Testis (tissue), 3 donors: ENCODE measurements around the gene SSBP2. TPM values are rescaled to one million over a fixed set of nuclear protein-coding genes. Genes with fewer than 3 reads are reported as not detected.

Experiments
- DNase-seq: peaks from one replicate; pipeline ENCODE4 v3.0.0-alpha.2; 2019
- H3K27ac ChIP-seq, 2 donors: fragments of 200-600 bp; sonication (generic); one replicate each; pipeline ENCODE4 v1.5.1; 2019
- H3K27me3 ChIP-seq: fragments of 200-600 bp; sonication (generic); one replicate; pipeline ENCODE4 v1.5.1; 2019
- H3K36me3 ChIP-seq: fragments of 200-600 bp; sonication (generic); one replicate; pipeline ENCODE4 v1.5.1; 2017; ENCODE audit warnings: low read depth; ENCODE audit errors: missing control alignments
- H3K4me1 ChIP-seq: fragments of 200-600 bp; sonication (generic); one replicate; pipeline ENCODE4 v1.5.1; 2019
- H3K4me3 ChIP-seq, 2 donors: fragments of 200-600 bp; sonication (generic); one replicate each; pipeline ENCODE4 v1.5.1; 2017 to 2019
- H3K9me3 ChIP-seq: fragments of 200-600 bp; sonication (generic); one replicate; pipeline ENCODE4 v1.5.1; 2017
- CTCF ChIP-seq, 3 experiments: fragments of 450-650 bp in 2 of 3; fragments of 200-600 bp in 1 of 3; sonication (generic) in 1 of 3; IDR thresholded peaks; one replicate each; pipeline ENCODE4 v1.5.1; 2016 to 2019; ENCODE audit warnings: antibody characterized with exemption in 3 of 3, mild to moderate bottlenecking in 2 of 3, moderate library complexity in 1 of 3
- POLR2A ChIP-seq: fragments of 450-650 bp; IDR thresholded peaks from one replicate; pipeline ENCODE4 v1.6.1; 2017; ENCODE audit warnings: antibody characterized with exemption, mild to moderate bottlenecking, moderate library complexity
- WGBS, 2 donors: methylation state at CpG; one replicate each; pipeline ENCODE4 v1.1.5; 2018; 5-methylcytosine and 5-hydroxymethylcytosine counted together
- intact Hi-C: fragments of 100-400 bp; cut with DNase I; formaldehyde crosslinking; loops from one replicate; pipeline ENCODE4 v1.15.1; 2023; ENCODE audit warnings: low total_unique reads
- polyA plus RNA-seq: library from polyadenylated mRNA; stranded (reverse); fragments of 350-450 nt; fragmentation: Illumina TruSeq; extraction: RNeasy Lipid Tissue Mini Kit (QIAGEN cat#74804); gene quantifications from one replicate; pipeline ENCODE4 v1.2.3, GENCODE V29; 2014; ENCODE audit warnings: low read depth, low replicate concordance; ENCODE audit not compliant: insufficient read depth
- total RNA-seq, 2 donors: library from RNA; depleted of rRNA; stranded (reverse); fragments of >200 nt; gene quantifications; one replicate each; pipeline ENCODE4 v1.2.3, GENCODE V29; 2016

Gene SSBP2
- total and polyA plus RNA-seq, 3 donors from 2014 or later = 17.5 to 27.6 (median 22.7) TPM

GRCh38 chr5:81748556-81748955 is 2.3 kb downstream of the SSBP2 start:
- no peak for DNase-seq
- Histone ChIP-seq H3K36me3 (no peaks in the 10 kb centered on the region), H3K9me3 (no peaks in the 10 kb centered on the region), H3K4me3 (no peak overlapping the region), H3K27me3 (no peaks in the 10 kb centered on the region), H3K4me1 (peaks cover 7% of the 10 kb centered on the region), H3K27ac (no peak overlapping the region)
- TF ChIP-seq POLR2A (no peak), CTCF (IDR thresholded peaks at IDR 0.05) (no peak)
- 45 to 51% methylated on average over 3 of the region's 3 CpGs for WGBS, 2 donors
- intact Hi-C loops = no loop called here

DNA sequence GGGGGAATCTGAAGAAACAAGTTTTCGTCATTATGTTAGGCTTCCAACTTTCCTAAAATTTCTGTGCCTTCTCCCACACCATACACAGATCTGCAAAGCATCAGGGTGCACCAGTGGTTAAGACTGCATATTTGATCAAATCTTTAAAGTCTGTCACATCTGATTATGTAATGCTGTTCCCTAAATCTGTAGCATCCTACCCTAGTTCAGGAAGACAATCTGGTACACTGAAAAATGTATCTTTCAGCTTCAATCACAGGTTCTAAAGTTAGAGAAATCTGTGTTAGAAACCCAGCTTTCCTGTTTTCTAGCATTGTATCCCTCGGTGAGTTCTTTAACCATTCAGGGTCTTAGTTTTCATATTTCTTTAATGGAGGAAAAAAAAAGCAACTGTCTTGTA is 3.9 kb downstream of the SSBP2 start:
- intact Hi-C loops = no loop called here
- H3K4me1 ChIP-seq = peaks cover 7% of the 10 kb centered on the region
- no peaks in the 10 kb centered on the region for H3K27me3 ChIP-seq
- no peak overlapping the region for H3K4me3 ChIP-seq
- no peak overlapping the region for H3K27ac ChIP-seq
- TF ChIP-seq POLR2A (no peak), CTCF (IDR thresholded peaks at IDR 0.05) (no peak)
- H3K36me3 ChIP-seq = no peaks in the 10 kb centered on the region
- WGBS, 2 donors = 68 to 74% methylated on average over 2 of the region's 2 CpGs
- no peak for DNase-seq
- H3K9me3 ChIP-seq = no peaks in the 10 kb centered on the region

DNA sequence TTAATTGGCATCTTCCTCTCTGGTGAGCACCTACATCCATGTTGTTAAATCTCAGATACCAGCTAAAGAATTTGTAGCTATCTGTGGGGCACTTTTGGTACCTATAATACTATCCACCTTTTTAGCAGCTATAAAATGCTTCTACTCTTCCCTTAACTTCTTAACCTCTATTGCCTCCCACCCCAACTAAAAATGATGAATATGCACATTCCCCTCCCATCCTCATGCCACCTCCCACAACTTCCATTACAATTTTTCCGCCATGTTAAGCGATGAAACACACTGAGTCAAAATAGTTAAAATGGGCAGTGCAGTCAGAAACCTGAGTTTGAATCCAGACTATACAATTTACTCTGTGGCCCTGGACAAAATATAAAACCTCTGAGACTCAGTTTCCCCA is 10.1 kb downstream of the SSBP2 start:
- intact Hi-C loops = no loop called here
- 98% methylated on average over 2 of the region's 2 CpGs for WGBS, 2 donors
- DNase-seq = no peak
- Histone ChIP-seq H3K4me3 (no peak overlapping the region), H3K27me3 (no peaks in the 10 kb centered on the region), H3K36me3 (no peaks in the 10 kb centered on the region), H3K4me1 (no peaks in the 10 kb centered on the region), H3K9me3 (no peaks in the 10 kb centered on the region), H3K27ac (no peak overlapping the region)
- TF ChIP-seq POLR2A (no peak), CTCF (IDR thresholded peaks at IDR 0.05) (no peak)

GRCh38 chr5:81739291-81739690 is 11.6 kb downstream of the SSBP2 start:
- intact Hi-C loops = no loop called here

More at GRCh38 chr5:81739291-81739690, 11.6 kb downstream of the SSBP2 start:
- Histone ChIP-seq H3K36me3 (no peaks in the 10 kb centered on the region), H3K9me3 (no peaks in the 10 kb centered on the region), H3K27ac (no peak overlapping the region), H3K4me1 (no peaks in the 10 kb centered on the region), H3K4me3 (no peak overlapping the region), H3K27me3 (no peaks in the 10 kb centered on the region)
- TF ChIP-seq CTCF (IDR thresholded peaks at IDR 0.05) (no peak), POLR2A (no peak)
- no peak for DNase-seq
- 88 to 97% methylated on average over 2 of the region's 2 CpGs for WGBS, 2 donors
